Measurements from ENCODE around the gene CPLX4. TPM values are rescaled to one million over a fixed set of nuclear protein-coding genes. Genes with fewer than 3 reads are reported as not detected.

CPLX4 gene
- total and polyA plus RNA-seq, 2 donors (not counting 3 experiments of a cell fraction or from before 2014, with no cell fraction given): not detected

DNA sequence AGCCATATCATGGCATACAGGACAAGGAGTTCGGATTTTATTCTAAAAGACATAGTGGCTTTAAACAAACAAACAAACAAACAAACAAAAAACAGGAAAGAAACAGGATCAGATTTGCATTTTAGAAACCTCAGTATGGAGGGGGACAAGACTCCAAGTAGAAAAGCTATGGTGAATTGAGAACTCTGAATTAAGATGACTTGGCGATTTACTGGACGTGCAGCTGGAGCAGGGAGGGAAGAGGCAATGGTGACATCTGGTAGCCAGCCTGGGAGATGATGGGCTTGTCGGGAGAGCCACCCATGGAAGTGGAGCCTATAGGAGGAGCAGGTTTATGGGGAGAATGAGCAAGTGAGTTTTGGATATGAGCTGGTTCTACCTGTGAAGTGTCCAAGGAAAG, 13.2 kb downstream of the CPLX4 start:
- Histone ChIP-seq H3K36me3 (ENCODE audit: control insufficient read depth in 2 of 2, extremely low read depth in 1 of 2, insufficient read depth in 2 of 2, low read length in 2 of 2) (no peaks in the 10 kb centered on the region), H3K79me2 (ENCODE audit: control insufficient read depth, insufficient read depth, low read length) (no peaks in the 10 kb centered on the region), H3K4me2 (ENCODE audit: insufficient read depth, low read length) (no peak overlapping the region), H3K9me3 (replicated peaks; ENCODE audit: control insufficient read depth, insufficient read depth, low read length) (no peaks in the 10 kb centered on the region), H3K9ac (replicated peaks; ENCODE audit: extremely low read depth, insufficient read depth, low read length) (no peak overlapping the region), H2AFZ (ENCODE audit: low read depth, low read length) (no peak overlapping the region), H3K4me1 (ENCODE audit: control insufficient read depth, extremely low read depth, insufficient read depth, low read length) (peaks cover 6% of the 10 kb centered on the region), H3K27ac (ENCODE audit: insufficient read depth, low read depth, low read length) (no peak overlapping the region), H4K20me1 (replicated peaks; ENCODE audit: control insufficient read depth, extremely low read depth, insufficient read depth, low read length) (no peaks in the 10 kb centered on the region), H3K9me1 (replicated peaks; ENCODE audit: control insufficient read depth, extremely low read depth, insufficient read depth, low read length) (no peaks in the 10 kb centered on the region), H3K27me3 (ENCODE audit: control insufficient read depth in 2 of 2, insufficient read depth in 2 of 2, low read length in 2 of 2) (peaks cover 6 to 22% of the 10 kb centered on the region in 2 experiments), H3K4me3 (replicated peaks in 1 of 3; ENCODE audit: insufficient read depth in 1 of 3, low read depth in 1 of 3, low read length in 3 of 3) (no peak overlapping the region)
- ChIA-PET POLR2A (no interaction called here), CTCF (no interaction called here)
- FAIRE-seq (no peak), DNase-seq (ENCODE audit: low read depth, low spot score) (no peak)
- TF ChIP-seq FOS (IDR thresholded peaks at IDR 0.05; ENCODE audit: borderline replicate concordance, insufficient read depth, low read length) (no peak), POLR2A (IDR thresholded peaks at IDR 0.05; ENCODE audit: low read depth, low read length) (no peak), POLR2AphosphoS5 (IDR thresholded peaks at IDR 0.05; ENCODE audit: insufficient read depth, low read depth, low read length) (no peak), JUN (IDR thresholded peaks at IDR 0.05; ENCODE audit: borderline replicate concordance, insufficient read depth, insufficient read length, low read depth) (no peak), EZH2 (IDR thresholded peaks at IDR 0.05; ENCODE audit: borderline replicate concordance, low read depth, low read length, severe bottlenecking) (no peak)
- TF ChIP-seq, protein P1, sequence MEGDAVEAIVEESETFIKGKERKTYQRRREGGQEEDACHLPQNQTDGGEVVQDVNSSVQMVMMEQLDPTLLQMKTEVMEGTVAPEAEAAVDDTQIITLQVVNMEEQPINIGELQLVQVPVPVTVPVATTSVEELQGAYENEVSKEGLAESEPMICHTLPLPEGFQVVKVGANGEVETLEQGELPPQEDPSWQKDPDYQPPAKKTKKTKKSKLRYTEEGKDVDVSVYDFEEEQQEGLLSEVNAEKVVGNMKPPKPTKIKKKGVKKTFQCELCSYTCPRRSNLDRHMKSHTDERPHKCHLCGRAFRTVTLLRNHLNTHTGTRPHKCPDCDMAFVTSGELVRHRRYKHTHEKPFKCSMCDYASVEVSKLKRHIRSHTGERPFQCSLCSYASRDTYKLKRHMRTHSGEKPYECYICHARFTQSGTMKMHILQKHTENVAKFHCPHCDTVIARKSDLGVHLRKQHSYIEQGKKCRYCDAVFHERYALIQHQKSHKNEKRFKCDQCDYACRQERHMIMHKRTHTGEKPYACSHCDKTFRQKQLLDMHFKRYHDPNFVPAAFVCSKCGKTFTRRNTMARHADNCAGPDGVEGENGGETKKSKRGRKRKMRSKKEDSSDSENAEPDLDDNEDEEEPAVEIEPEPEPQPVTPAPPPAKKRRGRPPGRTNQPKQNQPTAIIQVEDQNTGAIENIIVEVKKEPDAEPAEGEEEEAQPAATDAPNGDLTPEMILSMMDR (IDR thresholded peaks at IDR 0.05; ENCODE audit: extremely low read depth in 1 of 2, insufficient read depth in 1 of 2, low read depth in 1 of 2, low read length in 2 of 2): no peak
- BruUV-seq (replicated peaks): no TSS peak
- intact Hi-C loops (cut with micrococcal nuclease): loop anchor here (5.0 kb wide), 1 partner anchor 1242 kb away; no protein-coding TSS in a partner anchor
- dilution Hi-C loops (cut with MboI; ENCODE audit: extremely low pct_ligation_motif_present, low sequenced_read_pairs): no loop called here
